ENCODE measurements around the gene LYPLAL1.

DNA sequence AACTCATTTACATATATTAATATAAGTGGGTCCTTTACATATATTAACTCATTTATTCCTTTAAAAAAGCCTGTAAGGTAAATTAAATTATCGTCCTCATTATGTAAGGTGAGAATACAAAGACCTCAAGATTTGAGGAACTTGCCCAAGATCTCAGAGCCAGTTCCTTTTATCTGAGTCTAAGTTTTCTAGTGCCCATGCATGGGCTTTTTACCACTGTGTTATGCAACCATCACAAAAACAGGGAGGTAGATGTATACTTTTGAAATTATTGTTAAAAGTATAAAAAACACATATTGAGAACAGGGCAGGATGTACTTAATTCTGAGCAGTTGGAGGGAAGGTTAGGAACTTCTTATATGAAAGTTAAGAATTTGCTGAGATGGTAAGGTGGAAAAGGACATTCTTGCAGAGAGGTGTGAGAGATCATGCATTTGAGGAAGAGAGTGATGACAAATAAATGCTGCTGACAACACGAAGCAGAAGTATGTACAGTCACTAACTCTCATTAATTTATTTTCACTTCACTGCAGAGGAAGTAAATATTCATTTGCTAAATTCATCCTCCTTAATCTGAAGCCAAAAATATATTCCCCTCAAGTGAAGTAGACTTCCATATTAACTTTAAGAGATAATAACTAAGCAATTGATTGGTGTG lies 28.9 kb upstream of the LYPLAL1 start:
- TF ChIP-seq, protein P1, sequence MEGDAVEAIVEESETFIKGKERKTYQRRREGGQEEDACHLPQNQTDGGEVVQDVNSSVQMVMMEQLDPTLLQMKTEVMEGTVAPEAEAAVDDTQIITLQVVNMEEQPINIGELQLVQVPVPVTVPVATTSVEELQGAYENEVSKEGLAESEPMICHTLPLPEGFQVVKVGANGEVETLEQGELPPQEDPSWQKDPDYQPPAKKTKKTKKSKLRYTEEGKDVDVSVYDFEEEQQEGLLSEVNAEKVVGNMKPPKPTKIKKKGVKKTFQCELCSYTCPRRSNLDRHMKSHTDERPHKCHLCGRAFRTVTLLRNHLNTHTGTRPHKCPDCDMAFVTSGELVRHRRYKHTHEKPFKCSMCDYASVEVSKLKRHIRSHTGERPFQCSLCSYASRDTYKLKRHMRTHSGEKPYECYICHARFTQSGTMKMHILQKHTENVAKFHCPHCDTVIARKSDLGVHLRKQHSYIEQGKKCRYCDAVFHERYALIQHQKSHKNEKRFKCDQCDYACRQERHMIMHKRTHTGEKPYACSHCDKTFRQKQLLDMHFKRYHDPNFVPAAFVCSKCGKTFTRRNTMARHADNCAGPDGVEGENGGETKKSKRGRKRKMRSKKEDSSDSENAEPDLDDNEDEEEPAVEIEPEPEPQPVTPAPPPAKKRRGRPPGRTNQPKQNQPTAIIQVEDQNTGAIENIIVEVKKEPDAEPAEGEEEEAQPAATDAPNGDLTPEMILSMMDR (IDR thresholded peaks at IDR 0.05), result no peak
- TF ChIP-seq POLR2A (IDR thresholded peaks at IDR 0.05) (no peak), POLR2AphosphoS5 (IDR thresholded peaks at IDR 0.05) (no peak), EP300 (IDR thresholded peaks at IDR 0.05) (no peak)

Measured in stomach (tissue), 4 donors.